Gastroesophageal sphincter (tissue), 4 donors: Measurements from ENCODE around the gene KCTD1. TPM values are rescaled to one million over a fixed set of nuclear protein-coding genes. Genes with fewer than 3 reads are reported as not detected.
"Not testable (repeated sequence)": the region's sequence is repeated elsewhere in the genome, so short reads cannot be mapped to it uniquely, and the experiment has no call there.

Experiments used
- ATAC-seq: fragments of 150-250 bp; one replicate; pipeline ENCODE4 v1.9.1; 2016; ENCODE audit warnings: mild to moderate bottlenecking, moderate library complexity
- H3K27ac ChIP-seq, 4 donors: fragments of 200-600 bp; sonication (generic) in 3 of 4; 1 replicate in 3 of 4; 2 replicates in 1 of 4; pipeline ENCODE4 v1.5.1; 2016 to 2019
- H3K27me3 ChIP-seq: fragments of 200-600 bp; sonication (generic); one replicate; pipeline ENCODE4 v1.5.1; 2019
- H3K36me3 ChIP-seq, 2 donors: fragments of 200-600 bp; sonication (generic); one replicate each; pipeline ENCODE4 v1.5.1; 2019; ENCODE audit warnings: control low read depth in 1 of 2
- H3K4me1 ChIP-seq, 3 donors: fragments of 200-600 bp; sonication (generic); 1 replicate in 2 of 3; 2 replicates in 1 of 3; pipeline ENCODE4 v1.5.1; 2016 to 2019; ENCODE audit warnings: control low read depth in 2 of 3
- H3K4me3 ChIP-seq, 2 donors: fragments of 200-600 bp; sonication (generic); one replicate each; pipeline ENCODE4 v1.5.1; 2019; ENCODE audit warnings: mild to moderate bottlenecking in 1 of 2, moderate library complexity in 1 of 2
- H3K9me3 ChIP-seq, 3 donors: fragments of 200-600 bp; sonication (generic); one replicate each; pipeline ENCODE4 v1.5.1; 2017 to 2019; ENCODE audit warnings: control low read depth in 2 of 3
- CTCF ChIP-seq, 4 experiments: fragments of 200-600 bp in 2 of 4; fragments of 450-650 bp in 2 of 4; sonication (generic) in 1 of 4; IDR thresholded peaks; one replicate each; pipeline ENCODE4 v1.5.1; 2017 to 2019; ENCODE audit warnings: antibody characterized with exemption in 4 of 4, mild to moderate bottlenecking in 2 of 4, moderate library complexity in 2 of 4
- EP300 ChIP-seq: sonication (generic); formaldehyde crosslinking; IDR thresholded peaks from one replicate; pipeline ENCODE4 v1.6.1; 2017; ENCODE audit warnings: antibody characterized with exemption, mild to moderate bottlenecking
- POLR2A ChIP-seq, 2 donors: fragments of 450-650 bp; IDR thresholded peaks; one replicate each; pipeline ENCODE4 v1.6.1; 2017; ENCODE audit warnings: antibody characterized with exemption in 2 of 2, mild to moderate bottlenecking in 2 of 2, moderate library complexity in 1 of 2
- POLR2AphosphoS5 ChIP-seq: sonication (generic); formaldehyde crosslinking; IDR thresholded peaks from one replicate; pipeline ENCODE4 v1.6.1; 2017; ENCODE audit warnings: antibody characterized with exemption
- WGBS, 2 donors: methylation state at CpG; one replicate each; pipeline ENCODE4 v1.1.5; 2018; ENCODE audit warnings: low coverage in 1 of 2; 5-methylcytosine and 5-hydroxymethylcytosine counted together
- total RNA-seq, 4 donors: library from RNA; depleted of rRNA; stranded (reverse); fragments of >200 nt; gene quantifications; one replicate each; pipeline ENCODE4 v1.1.0, GENCODE V29; 2016

KCTD1 gene
- total RNA-seq, 4 donors from 2014 or later: 13.6 to 17.1 (median 16.6) TPM

- Histone ChIP-seq H3K4me3 (no peak overlapping the region), H3K9me3 (no peaks in the 10 kb centered on the region), H3K4me1 (no peaks in the 10 kb centered on the region), H3K36me3 (no peaks in the 10 kb centered on the region), H3K27me3 (peaks cover 3% of the 10 kb centered on the region), H3K27ac (peak overlapping the region in 1 of 4 donors; percentile 5)
- TF ChIP-seq POLR2AphosphoS5 (no peak), CTCF (IDR thresholded peaks at IDR 0.05) (no peak), EP300 (no peak), POLR2A (IDR thresholded peaks at IDR 0.05) (no peak)
- WGBS, 2 donors: 7 to 10% methylated on average over 3 of the region's 3 CpGs
- ATAC-seq: no peak
These were observed 106.2 kb downstream of the KCTD1 start for GRCh38 chr18:26442126-26442525.

GRCh38 chr18:26440644-26441043, 107.7 kb downstream of the KCTD1 start:
- Histone ChIP-seq H3K4me1 (no peaks in the 10 kb centered on the region), H3K4me3 (no peak overlapping the region), H3K36me3 (no peaks in the 10 kb centered on the region), H3K27ac (peak overlapping the region in 1 of 4 donors; percentile 6), H3K27me3 (peaks cover 3% of the 10 kb centered on the region), H3K9me3 (no peaks in the 10 kb centered on the region)
- peak; percentile 52 for ATAC-seq
- WGBS, 2 donors: 51 to 72% methylated on average over 7 of the region's 8 CpGs
- TF ChIP-seq CTCF (IDR thresholded peaks at IDR 0.05) (no peak), EP300 (no peak), POLR2A (IDR thresholded peaks at IDR 0.05) (no peak), POLR2AphosphoS5 (peak; percentile 46)

- ATAC-seq: no peak
- Histone ChIP-seq H3K4me3 (no peak overlapping the region), H3K4me1 (no peaks in the 10 kb centered on the region), H3K36me3 (no peaks in the 10 kb centered on the region), H3K27me3 (no peaks in the 10 kb centered on the region), H3K9me3 (no peaks in the 10 kb centered on the region), H3K27ac (no peak overlapping the region)
- 77 to 83% methylated on average over 1 to 3 of the region's 4 CpGs for WGBS, 2 donors
- TF ChIP-seq CTCF (IDR thresholded peaks at IDR 0.05) (no peak), EP300 (no peak), POLR2AphosphoS5 (no peak), POLR2A (IDR thresholded peaks at IDR 0.05) (no peak)
These were observed 108.8 kb downstream of the KCTD1 start for GRCh38 chr18:26439537-26439936.

GRCh38 chr18:26438980-26439379, 109.4 kb downstream of the KCTD1 start:
- ATAC-seq: no peak
- H3K4me1 ChIP-seq: no peaks in the 10 kb centered on the region
- no peak overlapping the region for H3K4me3 ChIP-seq
- H3K27me3 ChIP-seq: no peaks in the 10 kb centered on the region
- H3K36me3 ChIP-seq: no peaks in the 10 kb centered on the region
- no peaks in the 10 kb centered on the region for H3K9me3 ChIP-seq
- no peak overlapping the region for H3K27ac ChIP-seq
- WGBS, 2 donors: 100% methylated on average over 3 to 4 of the region's 5 CpGs
- TF ChIP-seq CTCF (IDR thresholded peaks at IDR 0.05) (no peak), POLR2AphosphoS5 (no peak), POLR2A (IDR thresholded peaks at IDR 0.05) (no peak), EP300 (no peak)

GRCh38 chr18:26437634-26438033, 110.7 kb downstream of the KCTD1 start:
- not testable (repeated sequence) for H3K27ac ChIP-seq, H3K9me3 ChIP-seq, H3K4me1 ChIP-seq, ATAC-seq, H3K4me3 ChIP-seq, H3K36me3 ChIP-seq, H3K27me3 ChIP-seq
- 72 to 100% methylated on average over 3 of the region's 3 CpGs for WGBS, 2 donors
